Stimulated activated CD8-positive, alpha-beta memory T cell treated with anti-CD3 and anti-CD28 coated beads, Interleukin-2, amount 100 ng/mL, for 48 hours (primary cell): Measurements from ENCODE around the gene C11orf16.
"Not testable (repeated sequence)": the region's sequence is repeated elsewhere in the genome, so short reads cannot be mapped to it uniquely, and the experiment has no call there.

Experiments used
- DNase-seq, 2 donors: peaks; one replicate each; pipeline ENCODE4 v3.0.0-alpha.2; 2020; ENCODE audit warnings: low read depth in 2 of 2

C11orf16 gene, protein sequence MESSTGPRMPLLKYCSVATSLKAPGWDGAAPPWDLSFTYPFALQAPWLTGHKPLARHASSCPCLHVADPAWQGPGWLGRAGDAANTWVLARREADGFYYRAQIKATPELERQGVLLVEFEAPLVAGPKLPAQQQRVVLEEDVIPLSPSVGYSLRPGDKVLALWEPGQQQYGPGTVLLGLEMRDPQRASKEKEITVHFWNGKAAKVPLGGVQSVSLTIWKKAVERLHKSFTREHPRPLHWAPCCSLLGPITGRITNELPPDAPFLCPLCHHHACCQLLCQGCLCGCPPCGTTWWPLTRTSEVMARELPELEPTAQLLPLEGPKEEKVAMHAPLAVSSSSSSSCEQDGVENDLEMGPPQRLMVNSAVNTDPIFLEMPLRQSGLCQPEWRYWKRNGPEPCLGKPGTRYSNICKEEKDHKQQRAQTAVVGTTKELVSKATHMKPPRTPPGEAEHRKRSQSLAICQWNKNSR

DNA sequence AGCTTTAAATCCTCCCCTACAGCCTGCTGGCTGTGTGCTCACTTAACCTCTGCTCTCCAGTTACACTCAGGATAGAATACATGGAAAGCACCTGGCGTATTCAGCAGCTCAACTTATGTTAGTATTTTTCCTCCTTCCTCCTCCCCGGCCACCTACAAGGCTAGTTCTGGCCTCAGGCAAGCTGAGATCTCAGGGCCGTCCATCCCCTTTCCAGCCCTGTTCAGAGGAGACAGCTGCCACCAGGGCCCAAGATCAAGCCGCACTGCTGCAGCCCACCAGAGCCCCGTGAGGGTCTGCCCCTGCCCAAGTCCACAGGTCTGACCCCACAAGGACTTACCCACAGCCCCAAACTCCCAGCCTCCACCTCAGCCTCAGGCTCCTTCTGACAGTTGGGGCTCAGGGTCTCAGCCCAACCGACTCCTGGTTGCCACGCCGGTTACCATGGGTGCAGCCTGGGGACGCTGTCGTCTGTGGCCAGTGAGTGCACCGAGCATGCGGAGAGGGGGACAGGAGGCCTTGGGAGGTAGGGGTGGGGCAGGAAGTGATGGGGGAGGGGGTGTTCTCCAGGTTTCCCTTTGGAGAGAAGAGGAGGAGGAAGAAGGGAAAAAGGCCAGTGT lies at the start of gene C11orf16:
TSS of gene C11orf16 (minus strand) at position 384 of the 617 bp plus-strand sequence. CDS start 639 bp downstream, outside the sequence.
- no peak for DNase-seq

DNA sequence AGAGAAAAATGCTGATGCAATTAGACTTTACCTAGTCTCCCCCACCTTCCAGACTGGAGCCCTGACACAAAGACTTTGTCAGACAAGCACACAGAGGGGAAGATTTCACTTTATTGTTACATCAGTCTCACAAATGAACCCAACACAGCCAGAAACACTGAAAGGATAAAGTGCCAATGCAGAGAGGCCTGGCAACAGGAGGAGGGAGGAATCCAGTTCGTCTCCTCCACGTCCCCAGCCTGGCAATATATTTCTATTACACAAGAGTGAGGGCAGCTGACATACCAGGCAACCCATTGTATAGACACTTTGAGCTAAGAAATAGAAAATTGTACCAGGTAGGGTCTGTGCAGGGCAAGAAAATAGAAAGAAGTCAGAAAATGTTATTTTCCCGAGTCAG lies 47.7 kb upstream of the C11orf16 start:
- no peak for DNase-seq

DNA sequence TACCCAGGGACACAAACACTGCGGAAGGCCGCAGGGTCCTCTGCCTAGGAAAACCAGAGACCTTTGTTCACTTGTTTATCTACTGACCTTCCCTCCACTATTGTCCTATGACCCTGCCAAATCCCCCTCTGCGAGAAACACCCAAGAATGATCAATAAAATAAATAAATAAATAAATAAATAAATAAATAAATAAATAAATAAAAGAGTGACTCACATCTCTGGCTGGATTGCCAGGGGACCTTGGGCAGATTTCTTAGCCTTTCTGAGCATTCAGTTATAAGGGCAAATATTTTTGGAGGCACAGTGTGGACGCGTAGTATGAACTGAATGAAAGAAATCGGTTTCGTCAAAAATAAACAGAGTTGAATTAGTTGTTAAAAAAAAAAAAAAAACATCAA lies 46.6 kb upstream of the C11orf16 start:
- DNase-seq = not testable (repeated sequence)

DNA sequence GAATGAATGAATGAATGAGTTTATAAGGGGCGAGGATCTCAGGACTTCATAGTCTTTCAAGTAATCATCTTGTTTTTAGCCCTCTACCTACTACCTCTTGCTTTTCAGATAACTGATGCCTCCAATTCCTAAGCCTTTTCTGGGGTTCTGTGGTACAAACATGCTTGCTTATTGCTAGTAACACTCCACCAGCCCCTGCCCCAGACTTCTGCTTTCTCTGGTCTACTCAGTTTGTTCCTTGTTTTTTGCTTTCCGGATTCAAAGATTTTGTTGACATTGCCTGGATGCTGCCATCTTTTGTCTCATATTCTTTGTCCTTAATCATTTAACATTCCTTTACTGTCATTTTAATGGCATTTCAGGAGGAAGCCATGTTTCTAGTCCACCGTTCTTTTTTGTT lies 40.4 kb upstream of the C11orf16 start:
- DNase-seq = no peak

DNA sequence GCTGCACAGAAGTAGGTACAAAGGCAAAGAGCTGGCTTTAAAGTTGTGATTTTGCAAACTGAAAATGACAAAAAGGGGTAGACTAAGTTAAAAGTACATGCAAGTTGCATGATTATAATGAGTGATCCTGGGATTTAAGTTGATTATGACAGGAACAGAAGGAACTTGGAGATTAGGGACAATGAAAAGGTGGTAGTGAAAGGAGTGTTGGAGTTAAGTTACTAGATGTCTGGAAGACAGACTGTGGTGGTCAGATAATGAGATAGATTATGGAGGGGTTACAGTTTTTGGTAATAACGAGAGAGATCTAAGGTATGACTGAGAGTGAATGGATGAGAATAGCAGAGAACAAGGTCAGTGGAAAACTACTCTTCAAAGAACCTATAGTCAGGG lies 39.2 kb upstream of the C11orf16 start:
- no peak for DNase-seq

DNA sequence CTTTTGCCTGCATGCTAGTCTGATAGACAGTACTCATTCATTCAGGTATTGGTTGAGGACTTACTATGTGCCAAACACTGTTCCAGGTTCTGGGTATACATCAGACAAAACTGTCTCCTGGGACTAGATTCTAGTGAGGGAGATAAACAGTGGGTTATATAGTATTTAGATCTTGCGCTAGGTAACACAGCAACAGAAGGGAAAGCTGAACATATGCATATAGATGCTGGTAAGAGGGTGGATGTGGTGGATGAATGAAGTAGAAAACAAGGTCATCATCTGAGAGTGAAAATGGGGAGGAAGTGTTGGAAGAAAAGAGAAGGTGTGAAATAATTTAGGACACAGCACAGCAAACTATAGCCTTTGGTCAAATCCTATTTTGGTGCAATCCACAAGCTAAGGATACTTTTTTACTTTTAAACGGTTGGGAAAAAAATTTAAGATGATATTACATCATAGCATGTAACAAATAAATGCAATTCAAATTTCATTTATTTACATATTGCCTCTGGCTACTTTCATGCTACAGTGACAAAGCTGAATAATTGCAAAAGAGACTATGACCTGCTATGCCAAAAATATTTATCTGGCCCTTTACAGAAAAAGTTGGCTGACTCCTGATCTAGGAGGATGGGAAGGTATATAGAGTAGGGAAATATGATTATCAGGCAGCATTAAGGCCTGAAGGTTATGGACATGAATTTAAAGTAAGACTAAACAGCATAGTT lies 38.6 kb upstream of the C11orf16 start:
- no peak for DNase-seq

DNA sequence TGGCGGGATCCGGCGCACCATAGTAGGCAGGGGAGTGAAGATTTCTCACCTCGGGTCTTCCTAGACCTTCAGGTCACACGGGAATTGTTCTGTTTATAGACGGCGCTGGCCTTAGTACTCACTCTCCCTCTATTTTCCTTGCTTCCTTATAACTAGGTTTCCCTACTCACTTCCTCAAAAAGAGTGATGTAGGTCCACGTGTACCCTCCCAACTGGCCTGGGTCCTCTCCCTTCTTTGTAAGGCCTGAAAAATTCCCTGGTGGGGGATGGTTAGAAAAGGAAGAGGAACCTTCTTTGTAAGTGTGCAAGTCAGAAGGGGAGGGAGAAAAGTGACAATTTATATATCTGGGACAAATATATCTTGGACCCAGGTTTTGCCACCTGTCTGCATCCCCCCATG lies 34.4 kb upstream of the C11orf16 start:
- DNase-seq = no peak

DNA sequence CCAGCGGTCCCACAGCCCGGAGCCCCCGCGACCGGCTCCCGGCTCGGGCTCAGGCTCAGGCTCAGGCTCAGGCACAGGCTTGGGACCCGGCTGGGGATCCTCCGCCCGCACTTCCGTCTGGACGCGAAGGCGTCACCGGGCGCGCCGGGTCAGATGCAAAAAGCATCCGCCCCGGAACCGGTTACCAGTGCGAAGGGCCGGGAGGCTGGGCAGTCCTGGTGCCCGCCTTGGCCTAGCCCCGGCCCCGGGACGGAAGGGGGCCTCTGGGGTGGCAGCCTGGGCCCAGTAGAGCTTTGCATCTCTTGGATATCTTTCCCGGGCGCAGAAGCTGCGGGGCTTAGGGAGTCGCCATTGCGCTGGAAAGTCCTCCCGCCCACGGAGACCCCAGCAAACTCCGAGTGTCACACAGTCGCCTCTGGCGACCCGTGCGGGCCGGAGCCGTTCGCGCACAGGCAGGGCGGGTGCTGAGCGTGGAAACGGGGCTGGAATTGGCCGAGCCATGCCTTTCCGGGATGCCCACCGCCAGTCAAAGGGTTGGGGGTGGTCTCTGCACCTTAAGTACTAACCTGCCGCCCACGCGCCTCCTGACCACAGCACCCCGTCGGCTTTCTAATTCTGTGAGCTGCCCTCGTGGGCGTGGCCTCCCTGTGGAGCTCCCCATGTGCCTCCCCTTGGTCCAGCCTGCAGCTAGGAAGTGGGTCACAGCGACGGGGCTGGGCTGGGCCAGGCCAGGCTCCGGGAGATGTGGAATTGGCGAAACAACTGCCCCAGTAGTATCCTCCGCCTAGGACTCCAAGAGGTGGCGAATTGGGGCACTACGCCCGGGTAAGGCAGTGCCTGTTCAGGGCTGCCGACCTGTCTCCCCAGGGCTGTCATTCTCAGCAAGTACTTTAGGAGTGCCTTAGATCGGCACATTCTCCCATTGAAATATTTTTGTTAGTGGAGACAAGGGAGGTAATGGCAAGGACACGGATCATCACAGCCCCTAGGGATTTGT lies 31.9 kb upstream of the C11orf16 start, which contains the start of gene TMEM9B:
TSS of gene TMEM9B (minus strand) at position 119 of the 997 bp plus-strand sequence. CDS start 129 bp downstream, outside the sequence.
- DNase-seq = peak; percentile 82 to 86

DNA sequence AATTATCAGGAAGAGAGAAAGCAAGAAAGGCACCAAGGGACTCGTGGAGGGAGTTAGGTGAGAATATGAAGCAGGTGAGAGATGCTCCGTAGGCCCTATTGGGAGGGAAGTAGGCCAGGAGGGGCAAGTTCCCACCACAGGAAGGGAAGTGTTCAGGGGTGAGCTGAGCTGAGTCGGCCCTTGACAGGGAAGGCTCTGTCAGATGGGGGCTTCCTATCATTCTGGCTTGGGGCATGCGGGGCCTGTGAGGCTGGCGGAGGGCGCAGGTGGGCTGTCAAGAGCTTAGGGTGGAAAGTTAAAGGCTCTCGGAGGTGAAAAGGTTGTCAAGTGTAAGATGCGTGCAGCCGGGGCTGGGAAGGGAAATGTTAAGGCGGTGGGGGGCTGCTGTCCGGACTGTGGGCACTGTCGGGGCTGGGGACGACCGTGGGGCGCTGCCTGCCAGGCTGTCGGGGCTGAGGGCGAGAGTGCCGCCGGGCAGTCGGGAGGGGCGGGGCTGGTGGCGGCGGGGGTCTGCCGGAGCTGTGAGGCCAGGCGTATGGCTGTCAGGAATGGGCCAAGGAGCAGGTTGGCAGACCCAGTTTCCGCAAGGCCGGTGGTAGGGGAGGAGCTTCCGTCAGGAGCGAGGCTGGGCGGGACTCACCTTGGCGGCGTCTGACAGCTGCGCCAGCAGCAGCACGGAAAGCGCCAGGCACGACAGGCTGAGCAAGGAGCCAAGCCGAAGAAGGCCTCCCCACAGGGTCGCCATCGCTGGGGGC lies 31.0 kb upstream of the C11orf16 start:
- DNase-seq = peak; percentile 64 to 73

DNA sequence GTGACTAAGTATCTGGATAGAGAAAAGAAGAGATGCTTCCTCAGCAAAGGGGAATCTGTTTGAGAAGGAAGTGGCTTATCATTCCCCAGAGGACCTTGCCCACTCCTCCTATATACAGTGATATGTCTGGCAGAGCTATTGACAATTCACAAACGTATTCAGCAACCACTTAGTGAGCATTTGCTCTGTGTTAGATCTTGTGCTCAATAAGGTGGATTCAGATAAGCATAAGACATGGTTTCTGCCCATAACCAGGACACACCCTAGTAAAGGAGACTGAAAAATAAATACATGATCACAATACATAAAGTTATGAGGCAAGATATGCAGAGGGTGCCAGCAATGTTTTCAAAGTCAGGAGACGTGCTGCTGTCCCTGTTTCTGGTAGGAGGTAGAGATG lies 30.1 kb upstream of the C11orf16 start:
- no peak for DNase-seq

DNA sequence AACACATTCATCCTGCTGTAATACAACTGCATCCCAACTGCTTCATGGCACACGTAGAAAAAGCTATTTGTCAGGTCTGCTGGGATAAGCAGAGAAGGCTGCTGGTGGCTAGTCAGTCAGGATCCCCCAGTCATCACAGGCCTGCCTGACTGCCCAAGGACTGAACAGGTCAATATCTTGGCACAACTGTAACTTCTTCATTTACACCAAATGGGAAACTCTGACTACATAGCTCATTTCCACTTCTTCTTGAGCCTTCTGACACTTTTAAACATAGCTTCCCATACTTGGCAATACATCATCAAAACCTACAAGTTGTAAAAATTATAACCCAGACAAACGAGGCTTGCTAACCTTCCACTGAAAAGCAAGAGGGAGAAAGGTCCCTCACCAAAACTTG lies 28.7 kb upstream of the C11orf16 start:
- no peak for DNase-seq

DNA sequence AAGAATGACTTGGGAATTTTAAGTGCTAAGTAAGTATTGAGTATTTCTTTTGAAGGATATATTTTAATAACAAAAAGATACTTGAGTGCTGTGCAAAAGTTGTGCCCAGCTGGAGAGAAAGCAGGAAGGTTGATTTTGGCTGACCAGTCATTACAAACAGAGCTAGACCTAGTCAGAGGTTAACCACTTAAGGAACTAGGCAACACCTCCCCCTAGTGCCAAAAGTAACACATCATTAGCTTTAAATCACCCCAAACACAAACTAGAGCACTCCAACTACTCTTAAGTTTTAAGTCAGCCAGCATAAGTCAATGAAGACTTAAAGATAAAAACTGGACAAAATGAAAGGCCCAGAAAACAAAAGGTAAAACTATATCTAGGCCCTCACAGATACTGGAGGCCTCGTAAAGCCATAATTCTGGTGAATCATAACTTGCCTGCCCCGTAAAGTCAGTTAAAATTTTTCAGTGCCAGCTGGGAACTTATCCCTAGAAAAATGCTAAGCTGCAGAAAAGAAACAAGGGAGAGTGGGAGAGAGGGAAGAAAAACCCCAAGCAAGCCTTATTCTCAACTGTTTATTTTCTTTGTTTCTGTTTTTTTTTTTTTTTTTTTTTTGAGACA lies 26.9 kb upstream of the C11orf16 start:
- no peak for DNase-seq

DNA sequence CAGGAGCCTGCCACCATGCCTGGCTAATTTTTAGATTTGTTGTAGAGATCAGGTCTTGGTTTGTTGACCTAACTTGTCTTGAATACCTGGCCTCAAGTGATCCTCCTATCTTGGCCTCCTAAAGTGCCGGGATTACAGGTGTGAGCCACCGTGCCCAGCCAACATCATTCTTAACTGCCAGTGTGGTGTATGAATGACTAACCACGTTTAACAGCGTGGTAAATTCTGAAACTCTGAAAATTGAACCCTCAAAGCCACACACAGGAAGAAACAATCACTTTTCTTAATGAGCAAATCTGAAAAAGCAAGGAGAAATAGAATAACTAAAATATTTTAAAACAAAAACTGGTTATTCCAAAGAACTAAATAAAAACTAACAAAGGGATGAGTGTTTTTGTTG lies 24.1 kb upstream of the C11orf16 start:
- DNase-seq = no peak

DNA sequence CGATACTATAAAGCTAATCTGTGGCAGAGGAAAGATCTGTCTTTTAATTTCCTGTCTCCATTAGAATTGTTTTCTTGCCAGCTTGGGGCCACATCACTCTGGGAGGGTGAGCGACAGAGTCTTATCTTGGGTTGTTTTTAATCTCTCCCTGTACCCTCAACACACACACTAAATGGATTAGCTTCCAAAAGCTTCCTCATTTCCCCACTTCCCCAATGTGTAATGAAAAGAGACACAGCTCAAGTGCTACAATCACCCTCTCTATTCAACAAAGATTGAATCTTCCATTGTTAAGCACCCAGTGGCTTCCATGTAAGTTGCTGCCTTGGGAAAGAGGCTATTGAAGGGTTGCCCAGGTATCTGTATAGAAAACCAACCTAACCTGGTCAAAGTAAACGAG lies 16.1 kb upstream of the C11orf16 start:
- no peak for DNase-seq

DNA sequence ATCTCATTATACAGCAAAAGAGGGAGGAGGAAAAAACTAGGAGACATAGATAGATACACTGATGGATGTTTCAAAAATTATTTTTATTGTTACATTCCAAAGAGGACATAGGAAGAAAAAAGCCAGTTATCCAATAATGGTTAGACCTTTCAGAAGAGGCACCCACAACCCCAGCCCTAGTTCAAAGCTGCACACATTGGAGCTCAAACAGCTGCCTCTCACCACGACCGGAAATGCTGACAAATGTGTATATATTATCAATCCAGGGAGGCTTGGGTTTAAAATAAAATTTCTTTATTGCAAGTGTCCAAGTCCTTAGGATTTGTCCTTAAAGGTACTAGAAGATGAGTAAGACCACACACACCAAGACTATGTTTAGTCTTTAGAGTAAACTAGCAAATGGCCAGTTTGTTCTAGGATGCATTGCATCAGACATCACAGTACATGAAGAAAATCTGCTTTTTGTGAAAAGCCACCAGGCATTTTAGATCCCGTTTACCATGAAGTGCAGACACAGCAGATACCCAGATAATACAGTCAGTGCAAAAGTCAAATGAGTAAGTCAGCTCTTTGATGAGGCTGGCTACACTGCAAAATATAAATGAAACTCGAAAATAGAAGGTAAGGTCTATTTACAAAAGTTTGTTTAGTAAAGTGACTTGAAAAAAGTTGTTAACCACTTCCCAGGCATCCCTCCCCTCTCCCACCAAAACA lies 14.6 kb upstream of the C11orf16 start:
- no peak for DNase-seq

DNA sequence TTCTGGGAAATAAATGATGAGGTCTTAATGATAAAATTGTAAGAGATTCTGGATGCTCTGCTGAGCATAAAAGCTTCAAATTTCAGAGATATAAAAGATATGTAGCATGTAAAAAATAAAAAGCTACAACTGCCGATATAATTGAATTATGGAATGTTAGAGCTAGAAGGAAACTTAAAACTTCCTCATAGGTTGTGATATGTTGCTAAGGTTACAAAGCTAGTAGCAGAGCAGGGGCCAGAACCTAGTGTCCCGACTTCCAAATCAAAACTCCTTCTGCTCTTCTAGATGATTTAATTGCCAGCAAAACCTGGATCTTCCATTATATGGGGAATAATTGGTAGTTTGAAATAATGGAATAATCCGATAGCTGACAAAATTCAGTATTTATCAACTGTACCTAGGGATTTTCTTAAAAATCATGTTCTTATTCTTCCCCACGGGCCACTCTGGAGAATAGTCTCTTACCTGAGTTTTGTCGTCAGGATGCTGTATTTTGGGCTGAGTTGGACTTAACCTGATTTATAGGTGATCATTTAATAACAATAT lies 9.8 kb upstream of the C11orf16 start, which contains the start of gene ASCL3:
TSS of gene ASCL3 (minus strand) at position 499 of the 549 bp plus-strand sequence. CDS start 4,855 bp downstream, outside the sequence.
- DNase-seq = no peak

DNA sequence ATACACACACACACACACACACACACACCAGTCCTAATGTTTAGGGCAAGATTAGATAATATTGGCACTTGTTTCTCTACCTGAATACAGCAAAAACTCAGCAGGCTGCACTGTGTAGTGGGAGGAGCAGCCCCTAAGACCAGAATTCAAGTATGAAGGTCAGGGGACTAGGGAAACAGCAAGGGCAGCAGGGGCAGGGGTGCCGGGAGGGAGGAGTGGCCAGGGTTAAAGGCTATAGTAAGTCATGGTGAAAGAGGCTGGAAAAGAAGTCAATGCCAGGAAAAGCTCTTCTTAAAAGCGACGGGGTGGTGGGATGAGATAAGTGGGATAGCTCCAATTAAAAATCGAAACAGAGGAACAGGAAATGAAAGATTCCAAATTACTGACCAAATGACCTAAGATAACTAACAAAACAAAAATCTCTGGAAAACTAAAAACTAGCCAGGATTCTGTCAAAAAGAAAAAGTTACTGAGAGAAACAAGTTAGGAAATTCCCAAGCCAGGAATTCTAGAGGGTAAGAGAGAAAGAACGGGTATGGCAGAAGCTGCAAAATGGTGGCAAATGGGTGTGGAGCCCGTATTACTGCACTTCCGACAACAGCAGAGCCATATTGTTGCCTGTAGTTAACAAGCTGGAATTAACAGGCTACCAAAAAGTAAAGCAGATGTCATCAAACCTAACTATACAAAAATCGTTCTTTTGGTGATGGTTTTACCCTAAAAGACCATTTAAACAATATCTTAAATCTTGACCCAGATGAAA lies 8.8 kb upstream of the C11orf16 start:
- DNase-seq = no peak

DNA sequence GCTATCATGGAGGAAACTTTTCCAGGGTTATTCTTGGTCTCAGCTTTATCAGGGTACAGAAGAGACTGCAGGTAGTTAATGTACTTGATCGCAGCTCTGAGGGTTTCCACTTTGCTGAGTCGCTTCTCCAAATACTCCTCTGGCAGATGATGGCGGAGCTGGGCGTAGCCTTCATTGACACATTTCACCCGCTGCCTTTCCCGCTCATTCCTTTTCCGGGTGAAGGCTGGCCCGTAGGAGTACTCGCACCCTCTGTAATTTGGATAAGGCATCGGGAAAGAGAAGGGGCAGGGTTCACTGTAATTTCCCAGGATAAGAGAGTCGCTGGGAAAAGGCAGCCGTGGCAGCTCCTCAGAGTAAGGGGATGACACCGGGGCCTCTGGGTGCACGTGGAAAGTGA lies 4.9 kb upstream of the C11orf16 start:
- DNase-seq = no peak
